Cardiac fibroblast (primary cell): ENCODE results near the gene GALNT14.

Experiments
- DNase-seq, 2 donors: peaks; one replicate each; pipeline versions ENCODE4 v3.0.0 to v3.0.0-alpha.2; 2010; ENCODE audit warnings: low read depth in 2 of 2
- H3K4me3 ChIP-seq, 2 donors: replicated peaks in 1 of 2; 1 replicate in 1 of 2; 2 replicates in 1 of 2; pipeline ENCODE4 v1.5.1; 2011; ENCODE audit warnings: low read depth in 2 of 2, low read length in 2 of 2, mild to moderate bottlenecking in 2 of 2, moderate library complexity in 1 of 2
- CTCF ChIP-seq: IDR thresholded peaks from one replicate; pipeline ENCODE4 v1.5.1; 2011; ENCODE audit warnings: low read depth, mild to moderate bottlenecking, low read length, inconsistent platforms

GALNT14 gene

GRCh38 chr2:31136000-31136399 lies 2.2 kb downstream of the GALNT14 start:
- H3K4me3 ChIP-seq, result no peak overlapping the region
- no peak for DNase-seq
- TF ChIP-seq CTCF, result no peak

GRCh38 chr2:31134480-31134879 lies 3.8 kb downstream of the GALNT14 start:
- no peak for DNase-seq
- H3K4me3 ChIP-seq, result no peak overlapping the region
- no peak for TF ChIP-seq CTCF

- no peak overlapping the region for H3K4me3 ChIP-seq
- TF ChIP-seq CTCF, result no peak
- DNase-seq, result no peak
Observed at GRCh38 chr2:31132786-31133185, 5.5 kb downstream of the GALNT14 start.

GRCh38 chr2:31131871-31132270 lies 6.4 kb downstream of the GALNT14 start:
- no peak for DNase-seq
- H3K4me3 ChIP-seq, result no peak overlapping the region
- no peak for TF ChIP-seq CTCF

GRCh38 chr2:31129375-31130171 lies 8.7 kb downstream of the GALNT14 start:
- no peak overlapping the region for H3K4me3 ChIP-seq
- no peak for DNase-seq
- no peak for TF ChIP-seq CTCF

GRCh38 chr2:31127931-31128330 lies 10.3 kb downstream of the GALNT14 start:
- no peak for DNase-seq
- TF ChIP-seq CTCF, result no peak
- H3K4me3 ChIP-seq, result no peak overlapping the region
